Iris pigment epithelial cell (primary cell): Measurements from ENCODE around the gene CCDC106.

Source experiments
- DNase-seq: peaks from one replicate; pipeline ENCODE4 v3.0.0-alpha.2; 2011; ENCODE audit warnings: low read depth

The CCDC106 gene

DNA sequence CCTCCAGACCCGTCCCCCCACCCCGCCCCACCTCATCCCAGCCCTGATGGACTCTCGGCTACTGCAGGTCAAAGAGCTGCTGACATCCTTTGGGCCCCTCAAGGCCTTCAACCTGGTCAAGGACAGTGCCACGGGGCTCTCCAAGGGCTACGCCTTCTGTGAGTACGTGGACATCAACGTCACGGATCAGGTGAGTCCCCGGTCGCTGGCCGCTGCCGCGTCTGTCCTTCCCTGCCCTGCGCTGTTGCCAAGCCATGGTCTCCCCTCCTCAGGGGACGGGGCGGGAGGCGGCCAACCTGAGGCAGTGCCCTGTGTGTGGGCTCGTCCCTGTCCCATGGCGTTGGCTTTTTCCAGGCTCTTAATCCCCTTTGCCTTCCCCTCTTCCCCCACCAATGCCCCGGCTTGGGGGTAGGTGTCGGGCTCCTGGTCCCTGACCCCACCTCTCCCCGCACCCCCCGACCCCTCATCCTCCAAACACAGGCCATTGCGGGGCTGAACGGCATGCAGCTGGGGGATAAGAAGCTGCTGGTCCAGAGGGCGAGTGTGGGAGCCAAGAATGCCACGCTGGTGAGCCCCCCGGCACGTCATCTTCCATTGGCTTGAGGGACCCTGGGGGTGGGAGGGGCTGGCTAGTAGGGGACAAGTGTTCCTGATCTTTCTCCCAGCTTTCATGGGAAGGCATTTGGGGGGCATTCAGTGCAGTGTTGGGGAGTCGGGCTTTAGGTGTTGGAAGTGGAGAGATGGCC lies 20.8 kb downstream of the CCDC106 start:
- DNase-seq, result no peak

DNA sequence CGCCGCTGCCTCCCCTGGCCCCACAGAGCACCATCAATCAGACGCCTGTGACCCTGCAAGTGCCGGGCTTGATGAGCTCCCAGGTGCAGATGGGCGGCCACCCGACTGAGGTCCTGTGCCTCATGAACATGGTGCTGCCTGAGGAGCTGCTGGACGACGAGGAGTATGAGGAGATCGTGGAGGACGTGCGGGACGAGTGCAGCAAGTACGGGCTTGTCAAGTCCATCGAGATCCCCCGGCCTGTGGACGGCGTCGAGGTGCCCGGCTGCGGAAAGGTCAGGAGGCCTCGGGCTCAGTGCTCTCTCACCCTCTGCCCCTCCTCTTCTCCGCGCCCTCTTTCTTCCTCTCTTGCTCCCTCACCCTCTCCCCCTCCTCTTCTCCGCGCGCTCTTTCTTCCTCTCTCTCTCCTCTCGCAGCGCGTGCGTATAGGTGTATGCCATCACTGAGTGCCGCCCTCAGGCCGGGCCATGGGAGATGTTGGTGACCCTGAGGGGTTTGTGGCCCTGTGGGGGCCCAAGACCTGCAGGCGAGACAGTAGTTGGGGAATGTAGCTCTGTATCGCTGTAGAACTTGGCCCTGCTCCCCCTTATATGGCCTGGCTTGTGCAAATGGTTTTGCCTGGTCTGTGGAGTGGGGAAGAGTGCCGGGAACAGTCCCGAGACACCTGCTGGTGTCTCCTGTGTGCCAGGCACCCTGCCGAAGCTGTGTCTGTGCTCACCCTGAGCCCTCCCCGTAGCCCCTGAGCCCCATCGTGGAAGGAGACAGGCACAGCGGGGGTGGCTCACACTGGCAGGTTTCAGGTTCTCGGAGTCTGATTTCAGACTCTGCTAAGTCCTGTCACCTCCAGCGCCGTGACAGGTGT lies 21.6 kb downstream of the CCDC106 start:
- DNase-seq, result no peak

DNA sequence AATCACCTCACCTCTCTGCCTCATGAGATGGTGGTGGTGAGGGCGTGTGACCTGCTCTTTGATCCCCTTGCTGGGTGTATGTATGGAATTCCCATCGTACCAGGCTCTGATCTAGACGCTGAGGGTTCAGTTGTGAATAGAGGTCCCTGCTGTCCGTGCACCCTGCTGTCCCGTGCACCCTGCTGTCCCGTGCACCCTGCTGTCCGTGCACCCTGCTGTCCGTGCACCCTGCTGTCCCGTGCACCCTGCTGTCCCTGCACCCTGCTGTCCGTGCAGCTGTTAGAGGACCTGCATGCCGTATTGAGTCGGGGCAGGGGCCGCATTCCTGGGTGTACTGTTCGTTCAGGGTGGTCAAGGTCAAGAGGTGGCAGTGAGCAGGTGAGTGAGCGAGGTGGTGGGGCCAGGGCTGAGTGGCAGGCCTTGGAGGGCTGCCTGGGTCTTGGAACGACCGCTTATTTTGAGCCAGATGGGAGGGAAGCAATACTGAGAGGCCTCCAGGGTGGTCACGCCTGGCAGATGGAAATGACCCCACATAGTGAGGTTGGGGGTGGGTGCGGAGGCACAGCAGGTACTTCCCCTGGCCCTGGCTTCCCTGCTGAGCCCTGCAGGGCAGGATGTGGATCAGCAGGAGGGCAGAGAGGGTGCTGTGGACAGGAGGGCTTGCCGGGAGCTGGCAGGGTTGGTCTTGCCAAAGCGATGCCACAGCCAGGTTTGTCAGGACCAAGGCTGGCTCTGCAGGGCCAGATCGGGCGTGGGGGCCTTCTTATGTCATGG lies 22.5 kb downstream of the CCDC106 start:
- peak; percentile 19 for DNase-seq

DNA sequence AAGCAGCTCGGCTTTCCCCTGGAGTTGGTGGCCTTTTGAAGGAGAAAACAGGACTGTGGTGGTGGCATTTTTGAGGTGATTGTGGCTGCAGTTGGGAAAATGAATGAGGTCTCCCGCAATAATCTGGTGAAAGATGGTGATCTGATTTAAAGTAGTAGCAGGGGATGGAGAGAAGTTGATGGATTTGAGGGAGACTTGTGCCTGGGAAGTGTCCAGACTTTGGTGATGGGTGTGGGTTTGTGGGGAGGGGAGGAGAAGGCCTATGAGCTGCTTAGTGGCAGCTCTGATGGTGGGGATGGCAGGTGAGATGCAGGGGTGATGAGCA lies 23.0 kb downstream of the CCDC106 start:
- no peak for DNase-seq

DNA sequence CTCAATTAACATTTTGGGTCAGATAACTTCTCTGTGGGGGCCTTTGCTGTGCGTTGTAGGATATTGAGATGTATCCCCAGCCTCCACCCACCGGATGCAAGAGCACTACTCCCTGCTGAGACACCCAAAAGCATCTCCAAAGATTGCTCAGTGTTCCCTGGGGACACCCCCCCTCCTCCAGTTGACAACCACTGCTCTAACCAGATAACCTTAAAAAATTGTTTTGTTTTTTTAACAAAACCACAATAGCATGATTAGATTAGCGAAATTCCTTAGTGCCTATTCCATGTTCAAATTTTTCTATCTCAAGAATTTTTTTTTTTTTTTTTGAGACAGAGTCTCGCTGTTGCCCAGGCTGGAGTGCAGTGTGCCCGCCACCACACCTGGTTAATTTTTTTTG lies 24.4 kb downstream of the CCDC106 start:
- DNase-seq, result peak; percentile 37

DNA sequence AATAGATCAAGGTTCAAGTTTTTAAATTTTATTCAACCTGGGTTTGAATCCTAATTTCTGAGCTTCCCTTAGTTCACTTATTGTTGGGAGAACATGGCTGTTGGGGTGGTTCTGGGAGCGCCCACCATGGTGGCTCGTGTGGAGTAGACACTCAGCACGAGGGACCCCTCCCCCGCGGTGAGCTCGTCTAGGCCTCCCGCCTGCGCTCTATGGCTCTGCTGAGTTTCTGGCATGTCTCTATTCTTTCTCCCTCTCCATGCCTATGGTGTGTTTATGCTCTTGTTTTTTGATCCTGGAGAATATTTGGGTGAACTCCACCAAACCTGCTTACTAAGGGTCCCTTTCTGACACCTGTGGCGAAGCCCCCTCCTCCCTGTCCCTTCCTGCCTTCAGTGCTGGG lies 25.5 kb downstream of the CCDC106 start:
- no peak for DNase-seq

DNA sequence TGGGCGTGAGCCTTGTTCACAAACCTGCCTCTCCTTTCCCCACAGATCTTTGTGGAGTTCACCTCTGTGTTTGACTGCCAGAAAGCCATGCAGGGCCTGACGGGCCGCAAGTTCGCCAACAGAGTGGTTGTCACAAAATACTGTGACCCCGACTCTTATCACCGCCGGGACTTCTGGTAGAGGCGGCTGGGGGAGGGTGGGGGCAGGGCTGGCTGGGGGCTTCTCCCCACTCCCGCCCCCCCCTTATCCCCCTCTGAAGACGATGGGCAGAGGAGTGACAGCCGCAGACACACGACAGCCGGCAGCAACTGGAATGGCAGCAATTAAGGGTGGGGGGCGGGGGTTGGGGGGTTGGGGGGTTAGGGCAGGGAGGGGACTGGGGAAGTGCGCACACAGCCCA lies 25.9 kb downstream of the CCDC106 start:
- no peak for DNase-seq

DNA sequence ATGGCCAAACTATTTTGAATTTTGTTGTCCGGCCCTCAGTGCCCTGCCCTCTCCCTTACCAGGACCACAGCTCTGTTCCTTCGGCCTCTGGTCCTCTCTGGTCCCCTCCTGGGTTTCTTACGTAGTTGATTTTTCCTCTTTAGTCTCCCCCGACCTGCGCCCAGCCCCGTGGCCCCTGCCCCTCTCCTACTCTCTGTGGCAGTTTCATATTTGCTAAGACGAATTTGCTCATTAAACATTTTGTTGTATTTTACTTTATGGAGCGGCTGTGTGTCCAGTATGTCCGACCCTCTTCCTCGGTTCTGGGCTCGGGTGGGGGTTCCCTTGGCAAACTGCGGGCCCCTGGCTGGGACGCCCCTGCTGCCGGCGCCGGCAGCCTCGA lies 26.4 kb downstream of the CCDC106 start:
- DNase-seq, result no peak

DNA sequence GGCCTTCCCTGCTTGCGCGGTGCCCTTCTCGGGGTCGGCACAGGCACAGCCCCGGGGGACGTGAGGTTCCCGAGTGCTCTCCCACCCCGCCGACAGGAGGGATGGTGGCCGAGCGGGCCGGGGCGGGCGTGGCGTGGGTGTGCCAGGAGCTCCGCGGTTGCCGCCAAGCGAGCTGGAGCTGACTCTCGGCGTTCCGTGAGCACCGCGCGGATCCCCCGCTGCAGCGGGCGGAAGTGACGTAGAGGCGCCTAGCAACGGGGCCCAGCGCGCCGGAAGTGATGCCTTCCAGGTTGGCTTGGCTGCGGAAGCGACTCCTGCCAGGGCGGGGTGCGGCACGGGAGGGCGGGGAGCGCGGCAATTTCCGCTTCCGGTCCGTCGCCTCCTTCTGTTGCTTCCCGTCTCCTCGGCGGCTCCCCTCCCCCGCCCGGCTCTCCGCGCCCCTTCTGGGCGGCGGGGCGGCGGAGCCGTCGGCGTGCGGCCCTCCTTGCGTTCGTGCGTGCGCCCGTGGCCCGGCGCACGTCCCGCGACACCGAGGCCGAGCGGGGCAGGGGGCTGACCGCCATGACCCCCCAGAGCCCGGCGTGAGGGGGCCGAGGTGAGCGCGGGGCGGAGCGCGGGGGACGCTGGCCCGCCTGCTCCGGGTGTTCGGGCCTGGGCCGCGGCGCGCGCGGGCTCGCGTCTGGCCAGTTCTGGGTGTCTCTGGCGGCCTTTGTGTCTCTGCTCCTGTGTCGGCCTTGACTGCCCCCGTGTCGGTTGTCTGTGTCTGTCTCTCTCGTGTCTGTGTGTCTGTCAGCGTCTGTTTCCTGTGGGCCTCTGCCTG lies 27.0 kb downstream of the CCDC106 start, which contains the start of gene EPN1:
Gene EPN1 (plus strand): TSS at position 386 of the 820 bp plus-strand sequence. CDS start 3,402 bp downstream, outside the sequence.
- DNase-seq, result peak; percentile 96

DNA sequence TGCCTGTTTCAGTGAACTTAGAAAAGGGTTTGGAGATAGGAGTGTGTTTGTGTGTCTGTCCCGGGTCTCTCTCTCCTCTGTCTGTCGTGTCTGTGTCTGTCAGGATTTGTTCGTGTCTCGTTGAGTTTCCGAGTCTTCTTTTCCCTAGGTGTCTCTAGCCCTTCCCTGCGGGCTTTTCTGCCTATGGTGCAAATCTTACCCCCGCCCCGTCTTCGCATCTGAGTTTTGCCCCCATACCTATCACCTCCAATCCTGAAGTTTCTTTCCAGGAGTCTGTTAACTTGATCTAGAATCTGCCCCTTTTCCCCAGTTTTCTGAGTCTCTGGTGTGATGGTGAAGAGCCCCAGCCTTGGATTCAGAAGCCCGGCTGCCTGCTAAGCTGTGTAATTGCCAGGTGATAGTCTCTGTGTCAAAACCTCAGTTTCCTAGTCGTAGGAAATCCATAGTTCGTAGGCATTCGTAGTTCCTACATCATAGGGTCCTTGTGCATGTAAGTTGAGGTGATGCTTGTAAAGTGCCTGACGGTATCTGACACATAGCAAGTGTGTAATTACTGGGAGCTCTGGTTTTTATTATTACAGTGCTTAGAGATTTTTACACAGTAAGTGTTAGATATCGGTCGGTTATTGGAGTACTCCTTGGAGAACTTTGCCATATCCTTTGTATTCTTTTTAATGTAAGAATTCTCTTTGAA lies 27.8 kb downstream of the CCDC106 start:
- DNase-seq, result peak; percentile 10

DNA sequence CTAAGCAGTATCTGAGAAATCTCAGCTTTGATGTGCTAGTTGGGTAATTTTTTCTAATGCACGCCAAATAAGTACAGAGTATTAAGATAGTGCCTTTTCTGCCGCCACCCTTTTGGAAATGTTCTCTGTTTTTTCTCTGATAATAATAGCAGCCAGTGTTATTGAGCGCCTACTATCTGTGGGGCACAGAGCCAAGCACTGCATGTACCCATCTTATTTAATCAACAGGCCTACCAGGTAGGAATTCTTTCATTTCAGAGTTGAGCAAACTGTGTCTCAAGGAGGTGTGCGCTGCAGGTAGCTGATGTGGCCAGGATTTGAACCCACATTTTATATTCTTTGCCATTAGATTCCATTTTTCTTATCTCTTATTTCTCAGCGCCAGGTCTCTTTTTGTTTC lies 28.4 kb downstream of the CCDC106 start:
- peak; percentile 17 for DNase-seq

DNA sequence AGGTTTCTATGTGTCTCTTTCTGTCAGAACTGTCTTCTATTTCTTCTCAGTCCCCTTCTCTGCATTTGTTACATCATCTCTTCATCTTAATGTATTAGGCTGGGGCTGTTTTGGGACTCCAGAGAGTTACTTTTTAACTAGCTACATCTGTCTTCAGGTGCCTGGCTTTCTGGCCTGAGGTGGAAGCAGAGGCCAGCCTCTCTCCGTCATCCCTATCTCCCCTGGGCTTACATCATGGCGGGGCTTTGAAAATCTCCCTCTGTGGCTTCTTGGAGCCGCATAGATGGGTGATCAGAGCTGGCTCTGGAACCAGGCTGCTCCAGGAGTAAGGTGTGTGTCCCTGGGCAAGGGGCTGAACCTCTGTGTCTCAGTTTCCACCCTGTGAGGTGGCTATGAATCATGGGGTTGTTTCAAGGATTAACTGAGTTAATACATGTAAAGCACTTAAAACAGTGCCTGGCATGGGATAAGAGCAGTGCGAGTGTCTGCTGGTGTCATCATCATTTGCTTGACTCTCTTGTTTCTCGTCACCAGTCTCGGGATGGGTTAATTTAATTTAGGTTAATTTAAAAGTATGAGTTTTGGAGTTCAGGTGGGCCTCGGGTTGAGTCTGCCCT lies 29.0 kb downstream of the CCDC106 start:
- DNase-seq, result peak; percentile 9

DNA sequence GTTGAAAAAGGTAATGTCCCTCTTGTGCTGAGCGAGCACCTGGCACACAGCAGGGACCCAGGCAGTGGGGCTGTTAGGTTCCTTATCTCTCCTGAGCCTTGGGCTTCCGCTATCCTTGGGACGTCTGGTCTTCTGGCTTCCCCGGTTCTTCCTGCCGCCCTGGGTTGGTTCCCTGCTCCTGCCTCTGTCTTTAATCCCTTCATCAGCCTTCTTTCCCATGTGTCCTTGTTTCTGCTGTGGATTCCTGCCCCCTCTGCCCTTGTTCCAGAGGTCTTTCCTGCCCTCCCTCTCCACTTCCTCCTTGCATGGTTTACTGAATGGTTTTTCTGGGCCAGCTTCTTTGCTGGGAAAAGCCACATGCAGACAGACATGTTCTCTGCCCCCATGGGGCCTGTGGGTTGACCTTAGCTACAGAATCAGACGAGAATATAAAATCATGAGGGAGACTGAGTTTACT lies 29.6 kb downstream of the CCDC106 start:
- DNase-seq, result no peak

DNA sequence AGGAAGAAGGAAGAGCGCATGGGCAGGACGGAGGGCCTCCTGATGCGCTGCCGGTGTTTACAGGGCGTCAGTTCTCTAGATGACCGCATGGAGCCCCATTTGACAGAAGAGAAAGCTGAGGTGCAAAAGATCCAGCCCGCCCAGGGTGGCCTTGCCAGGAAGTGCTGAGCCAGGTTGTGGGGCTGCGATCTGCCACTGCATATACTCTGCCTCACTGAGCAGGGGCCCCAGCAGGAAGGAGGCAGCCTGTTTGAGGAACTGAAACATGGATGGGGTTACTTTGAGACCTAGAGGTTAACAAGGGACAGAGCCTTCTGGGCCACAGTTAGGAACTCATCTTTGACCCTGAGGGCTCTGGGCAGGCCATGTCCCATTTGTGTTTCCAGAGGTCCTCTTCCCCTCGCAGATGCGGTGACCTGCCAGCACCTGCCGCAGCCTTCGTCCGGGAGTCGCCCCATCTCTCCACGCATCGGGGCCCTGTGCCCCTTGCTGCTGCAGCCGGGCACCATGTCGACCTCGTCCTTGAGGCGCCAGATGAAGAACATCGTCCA lies 30.2 kb downstream of the CCDC106 start:
- DNase-seq, result no peak

DNA sequence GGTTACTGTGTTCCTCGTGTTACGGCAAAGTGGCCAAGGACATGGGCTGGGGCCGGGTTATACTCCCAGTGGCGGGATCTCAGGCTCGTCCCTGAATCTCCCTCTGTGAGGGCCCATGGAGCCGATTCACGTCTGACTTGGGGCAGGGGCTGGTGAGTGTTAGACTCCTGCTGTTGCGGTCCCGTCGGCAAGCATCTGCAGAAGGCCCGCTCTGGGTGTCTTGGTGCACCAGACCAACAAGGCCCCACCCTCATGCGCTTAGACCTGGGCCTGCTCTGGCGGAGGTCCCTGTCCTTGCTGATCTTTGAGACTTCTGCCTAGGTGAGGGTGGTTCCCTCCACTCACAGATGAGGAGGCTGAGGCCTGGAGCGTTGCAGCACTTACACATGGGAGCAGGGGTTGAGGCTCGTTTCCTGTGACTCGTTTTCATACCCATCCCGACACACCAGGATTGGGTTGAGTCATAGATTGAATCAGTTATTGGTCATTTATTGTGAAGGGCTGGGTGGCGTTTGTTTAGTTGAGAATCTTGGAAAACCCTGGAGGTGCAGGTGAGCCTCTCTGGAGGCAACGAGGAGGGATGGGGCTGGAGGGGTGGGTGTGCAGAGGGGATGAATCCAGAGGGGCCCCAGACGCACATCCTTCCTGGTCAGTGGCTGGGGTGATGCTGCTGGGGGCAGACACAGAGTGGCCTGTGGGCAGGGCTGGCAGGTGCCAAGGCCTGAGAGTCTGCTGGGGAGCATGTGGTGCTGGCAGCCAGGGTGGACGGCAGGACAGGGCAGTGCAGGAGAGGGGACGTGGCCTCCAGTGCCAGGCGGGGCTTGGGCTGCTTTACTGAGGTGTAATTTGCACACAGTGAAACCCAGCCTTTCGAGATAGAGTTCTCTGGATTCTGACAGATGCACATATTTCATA lies 31.6 kb downstream of the CCDC106 start:
- peak; percentile 39 for DNase-seq

DNA sequence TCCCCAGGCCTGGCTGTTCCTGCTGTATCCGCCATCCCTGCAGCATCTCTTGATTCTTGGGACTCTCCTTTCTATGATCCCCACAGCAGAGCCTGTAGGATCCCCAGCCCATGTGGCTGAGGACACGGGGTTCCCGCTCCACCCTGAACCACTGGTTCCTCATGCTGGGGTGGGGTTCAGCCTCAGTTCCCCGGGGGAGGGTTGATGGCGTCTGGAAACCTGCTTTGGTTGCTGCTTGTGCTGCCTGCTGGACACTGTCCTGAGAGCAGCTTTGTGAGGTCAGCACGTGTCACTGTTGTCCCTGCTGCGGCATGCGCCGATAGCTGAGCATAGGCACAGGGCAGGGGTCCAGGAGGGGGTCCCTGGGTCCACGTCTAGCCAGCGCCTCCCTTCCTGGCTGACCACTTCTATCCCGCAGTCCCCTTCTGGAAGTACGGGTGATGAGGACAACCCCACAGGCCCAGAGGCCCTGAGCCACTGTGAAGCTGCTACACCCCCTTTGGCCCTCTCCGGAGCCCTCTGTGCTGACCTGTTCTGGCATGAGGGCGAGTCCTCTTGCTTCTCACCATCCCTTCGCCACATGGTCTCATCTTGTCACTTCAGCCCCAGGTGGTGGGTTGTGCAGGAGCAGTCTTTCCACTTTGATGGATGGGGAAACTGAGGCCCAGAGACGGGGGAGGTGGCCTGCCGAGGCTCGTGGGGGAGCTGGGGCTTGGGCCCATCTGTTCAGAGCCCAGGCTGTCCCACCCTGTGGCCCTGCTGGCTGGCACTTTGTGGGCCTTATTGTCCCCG lies 32.5 kb downstream of the CCDC106 start:
- DNase-seq, result no peak

DNA sequence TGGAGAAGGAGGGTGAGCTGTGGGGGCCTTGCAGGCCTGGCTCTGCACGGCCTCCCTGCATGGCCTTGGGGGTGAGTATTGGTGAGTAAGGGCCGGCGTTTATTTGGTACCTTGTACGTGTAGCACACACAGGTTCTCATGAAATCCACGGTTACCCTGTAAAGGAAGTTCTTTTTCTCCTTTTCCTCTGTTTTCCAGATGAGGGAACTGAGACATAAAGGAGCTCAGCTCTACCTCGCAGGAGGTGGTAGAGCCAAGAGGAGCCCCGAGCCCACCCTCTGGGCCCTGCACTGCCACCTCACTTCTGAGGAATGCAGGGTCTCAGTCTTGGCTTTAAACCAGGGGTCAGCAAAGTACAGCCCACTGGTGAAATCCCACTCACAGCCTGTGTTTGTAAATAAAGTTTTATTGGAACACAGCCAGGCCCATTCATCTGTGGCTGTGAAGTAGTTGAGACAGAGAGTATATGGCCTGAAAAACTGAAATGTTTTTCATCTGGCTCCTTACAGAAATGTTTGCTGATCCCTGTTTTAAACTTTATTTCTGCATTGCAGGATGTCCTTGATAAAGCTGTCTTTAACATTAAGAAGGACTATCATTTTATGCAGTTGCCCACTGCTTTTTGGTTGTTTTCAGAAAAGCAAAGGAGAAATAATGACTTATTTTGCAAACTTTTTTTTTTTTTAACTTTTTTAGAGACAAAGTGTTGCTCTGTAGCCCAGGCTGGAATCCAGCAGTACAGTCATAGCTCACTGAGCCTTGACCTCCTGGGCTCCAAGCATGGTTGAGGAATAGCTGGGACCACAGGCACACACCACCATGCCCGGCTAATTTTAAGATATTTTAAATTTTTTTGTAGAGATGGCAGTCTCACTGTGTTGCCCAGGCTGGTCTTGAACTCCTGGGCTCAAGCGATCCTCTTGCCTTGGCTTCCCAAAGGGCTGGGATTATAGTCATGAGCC lies 33.4 kb downstream of the CCDC106 start:
- peak; percentile 49 for DNase-seq
